HG03354 (cell line): ENCODE measurements around the gene GLT6D1.

ENCODE experiments used
- ATAC-seq: cut with Tn5 transposase; IDR thresholded peaks from one replicate; pipeline ENCODE4 v1.9.1; 2021; ENCODE audit warnings: mild to moderate bottlenecking; ENCODE audit not compliant: unreplicated experiment, poor library complexity, severe bottlenecking

GLT6D1 gene

GRCh38 chr9:135666534-135667462 is 27.5 kb upstream of the GLT6D1 start:
- no peak for ATAC-seq

GRCh38 chr9:135665795-135666189 is 26.5 kb upstream of the GLT6D1 start:
- ATAC-seq = no peak

- ATAC-seq = no peak
Observed at GRCh38 chr9:135664801-135665794, 25.8 kb upstream of the GLT6D1 start.

GRCh38 chr9:135664266-135664665 is 24.9 kb upstream of the GLT6D1 start:
- no peak for ATAC-seq

GRCh38 chr9:135663857-135664256 is 24.5 kb upstream of the GLT6D1 start:
- no peak for ATAC-seq

- no peak for ATAC-seq
Observed at GRCh38 chr9:135663451-135663770, 24.1 kb upstream of the GLT6D1 start.

GRCh38 chr9:135662758-135663450 is 23.6 kb upstream of the GLT6D1 start, which contains the start of gene LCN9:
LCN9 (plus strand) TSS chr9:135663309; CDS start chr9:135663322, 13 bp downstream.
- no peak for ATAC-seq

- ATAC-seq = no peak
Observed at GRCh38 chr9:135661816-135662560, 22.6 kb upstream of the GLT6D1 start.

- no peak for ATAC-seq
Observed at GRCh38 chr9:135660407-135660806, 21.1 kb upstream of the GLT6D1 start.

GRCh38 chr9:135659252-135659651 is 19.9 kb upstream of the GLT6D1 start:
- ATAC-seq = no peak

GRCh38 chr9:135657416-135657815 is 18.1 kb upstream of the GLT6D1 start:
- no peak for ATAC-seq

- no peak for ATAC-seq
Observed at GRCh38 chr9:135655317-135655716, 16.0 kb upstream of the GLT6D1 start.

GRCh38 chr9:135650408-135650807 is 11.1 kb upstream of the GLT6D1 start:
- ATAC-seq = no peak

- no peak for ATAC-seq
Observed at GRCh38 chr9:135649508-135649907, 10.2 kb upstream of the GLT6D1 start.

GRCh38 chr9:135648494-135649410 is 9.4 kb upstream of the GLT6D1 start:
- no peak for ATAC-seq

GRCh38 chr9:135647884-135648283 is 8.5 kb upstream of the GLT6D1 start:
- no peak for ATAC-seq

GRCh38 chr9:135644631-135645218 is 5.4 kb upstream of the GLT6D1 start:
- ATAC-seq = no peak

- no peak for ATAC-seq
Observed at GRCh38 chr9:135641745-135642144, 2.4 kb upstream of the GLT6D1 start.
